ENCODE results near the gene ATF7. TPM values are rescaled to one million over a fixed set of nuclear protein-coding genes. Genes with fewer than 3 reads are reported as not detected.

ATF7 gene
- total and polyA plus RNA-seq, 5 donors from 2014 or later: 11.6 to 41.0 (median 15.8) TPM

GRCh38 chr12:53474077-53474476, 152.1 kb downstream of the ATF7 start:
- Histone ChIP-seq H3K4me3 (ENCODE audit: low read depth, low read length) (peak overlapping the region; percentile 15), H3K27me3 (ENCODE audit: control insufficient read depth, insufficient read depth, low read length) (no peaks in the 10 kb centered on the region), H3K27ac (ENCODE audit: insufficient read depth, low read length, poor library complexity, severe bottlenecking) (peak overlapping the region; percentile 20), H3K9me3 (ENCODE audit: control insufficient read depth in 2 of 2, low read length in 2 of 2) (no peaks in the 10 kb centered on the region), H3K36me3 (ENCODE audit: control insufficient read depth, insufficient read depth, low read length) (peaks cover 94% of the 10 kb centered on the region), H3K4me1 (ENCODE audit: control insufficient read depth, insufficient read depth, low read length, poor library complexity, severe bottlenecking) (peaks cover 18% of the 10 kb centered on the region)
- peaks cover 51% of the 10 kb centered on the region for H3K36me3 Mint-ChIP-seq
- DNase-seq (no peak), ATAC-seq (ENCODE audit: low read depth in 2 of 2) (no peak)
- peaks cover 25 to 56% (median 39%) of the 10 kb centered on the region in 4 donors for H3K4me1 Mint-ChIP-seq
- H3K4me3 Mint-ChIP-seq: peak overlapping the region in 3 of 4 donors; percentile 29 to 40 (median 38)
- peak overlapping the region; percentile 37 to 84 (median 50) for H3K27ac Mint-ChIP-seq
- no peaks in the 10 kb centered on the region for H3K27me3 Mint-ChIP-seq
- H3K9me3 Mint-ChIP-seq: no peaks in the 10 kb centered on the region

- no peak overlapping the region for H3K27ac ChIP-seq (ENCODE audit: insufficient read depth, low read length, poor library complexity, severe bottlenecking)
- no peak for ATAC-seq (ENCODE audit: low read depth in 2 of 2)
- H3K9me3 Mint-ChIP-seq: no peaks in the 10 kb centered on the region
- no peaks in the 10 kb centered on the region for H3K27me3 ChIP-seq (ENCODE audit: control insufficient read depth, insufficient read depth, low read length)
- no peaks in the 10 kb centered on the region for H3K27me3 Mint-ChIP-seq
- peaks cover 97% of the 10 kb centered on the region for H3K36me3 ChIP-seq (ENCODE audit: control insufficient read depth, insufficient read depth, low read length)
- no peak for DNase-seq
- H3K4me3 Mint-ChIP-seq: no peak overlapping the region
- no peaks in the 10 kb centered on the region for H3K9me3 ChIP-seq (ENCODE audit: control insufficient read depth in 2 of 2, low read length in 2 of 2)
- peaks cover 25 to 55% (median 40%) of the 10 kb centered on the region in 4 donors for H3K4me1 Mint-ChIP-seq
- H3K4me1 ChIP-seq (ENCODE audit: control insufficient read depth, insufficient read depth, low read length, poor library complexity, severe bottlenecking): peaks cover 18% of the 10 kb centered on the region
- peaks cover 64% of the 10 kb centered on the region for H3K36me3 Mint-ChIP-seq
- no peak overlapping the region for H3K4me3 ChIP-seq (ENCODE audit: low read depth, low read length)
- no peak overlapping the region for H3K27ac Mint-ChIP-seq
These were observed 154.1 kb downstream of the ATF7 start for GRCh38 chr12:53472056-53472582.

- H3K9me3 ChIP-seq (ENCODE audit: control insufficient read depth in 2 of 2, low read length in 2 of 2): no peaks in the 10 kb centered on the region
- H3K27me3 Mint-ChIP-seq: no peaks in the 10 kb centered on the region
- peaks cover 97% of the 10 kb centered on the region for H3K36me3 ChIP-seq (ENCODE audit: control insufficient read depth, insufficient read depth, low read length)
- H3K36me3 Mint-ChIP-seq: peaks cover 56% of the 10 kb centered on the region
- ATAC-seq (ENCODE audit: low read depth in 2 of 2) (no peak), DNase-seq (no peak)
- no peaks in the 10 kb centered on the region for H3K9me3 Mint-ChIP-seq
- H3K4me3 ChIP-seq (ENCODE audit: low read depth, low read length): no peak overlapping the region
- peak overlapping the region in 1 of 3 donors; percentile 9 for H3K27ac Mint-ChIP-seq
- H3K4me1 ChIP-seq (ENCODE audit: control insufficient read depth, insufficient read depth, low read length, poor library complexity, severe bottlenecking): peaks cover under 1% of the 10 kb centered on the region
- peaks cover 16 to 47% (median 20%) of the 10 kb centered on the region in 4 donors for H3K4me1 Mint-ChIP-seq
- H3K27me3 ChIP-seq (ENCODE audit: control insufficient read depth, insufficient read depth, low read length): no peaks in the 10 kb centered on the region
- H3K4me3 Mint-ChIP-seq: no peak overlapping the region
- no peak overlapping the region for H3K27ac ChIP-seq (ENCODE audit: insufficient read depth, low read length, poor library complexity, severe bottlenecking)
These were observed 157.9 kb downstream of the ATF7 start for GRCh38 chr12:53468282-53468681.

GRCh38 chr12:53467880-53468279, 158.3 kb downstream of the ATF7 start:
- H3K36me3 ChIP-seq (ENCODE audit: control insufficient read depth, insufficient read depth, low read length): peaks cover 97% of the 10 kb centered on the region
- peak overlapping the region; percentile 0 for H3K27ac ChIP-seq (ENCODE audit: insufficient read depth, low read length, poor library complexity, severe bottlenecking)
- DNase-seq (no peak), ATAC-seq (ENCODE audit: low read depth in 2 of 2) (no peak)
- no peaks in the 10 kb centered on the region for H3K27me3 ChIP-seq (ENCODE audit: control insufficient read depth, insufficient read depth, low read length)
- H3K9me3 ChIP-seq (ENCODE audit: control insufficient read depth in 2 of 2, low read length in 2 of 2): no peaks in the 10 kb centered on the region
- H3K4me1 Mint-ChIP-seq: peaks cover 18 to 47% (median 19%) of the 10 kb centered on the region in 4 donors
- H3K4me1 ChIP-seq (ENCODE audit: control insufficient read depth, insufficient read depth, low read length, poor library complexity, severe bottlenecking): no peaks in the 10 kb centered on the region
- no peaks in the 10 kb centered on the region for H3K27me3 Mint-ChIP-seq
- no peaks in the 10 kb centered on the region for H3K9me3 Mint-ChIP-seq
- H3K36me3 Mint-ChIP-seq: peaks cover 55% of the 10 kb centered on the region
- H3K27ac Mint-ChIP-seq: no peak overlapping the region
- no peak overlapping the region for H3K4me3 Mint-ChIP-seq
- H3K4me3 ChIP-seq (ENCODE audit: low read depth, low read length): no peak overlapping the region

- peak overlapping the region in 2 of 3 donors; percentile 26 to 67 for H3K27ac Mint-ChIP-seq
- Histone ChIP-seq H3K27ac (ENCODE audit: insufficient read depth, low read length, poor library complexity, severe bottlenecking) (no peak overlapping the region), H3K27me3 (ENCODE audit: control insufficient read depth, insufficient read depth, low read length) (no peaks in the 10 kb centered on the region), H3K4me3 (ENCODE audit: low read depth, low read length) (no peak overlapping the region), H3K36me3 (ENCODE audit: control insufficient read depth, insufficient read depth, low read length) (peaks cover 97% of the 10 kb centered on the region), H3K9me3 (ENCODE audit: control insufficient read depth in 2 of 2, low read length in 2 of 2) (no peaks in the 10 kb centered on the region), H3K4me1 (ENCODE audit: control insufficient read depth, insufficient read depth, low read length, poor library complexity, severe bottlenecking) (no peaks in the 10 kb centered on the region)
- DNase-seq (no peak), ATAC-seq (ENCODE audit: low read depth in 2 of 2) (no peak)
- no peaks in the 10 kb centered on the region for H3K9me3 Mint-ChIP-seq
- peaks cover 16 to 46% (median 16%) of the 10 kb centered on the region in 4 donors for H3K4me1 Mint-ChIP-seq
- peaks cover 60% of the 10 kb centered on the region for H3K36me3 Mint-ChIP-seq
- H3K4me3 Mint-ChIP-seq: no peak overlapping the region
- no peaks in the 10 kb centered on the region for H3K27me3 Mint-ChIP-seq
These were observed 159.1 kb downstream of the ATF7 start for GRCh38 chr12:53467082-53467481.

GRCh38 chr12:53466640-53467039, 159.5 kb downstream of the ATF7 start:
- Mint-ChIP-seq H3K9me3 (no peaks in the 10 kb centered on the region), H3K36me3 (peaks cover 59% of the 10 kb centered on the region), H3K27ac (peak overlapping the region in 1 of 3 donors; percentile 67), H3K4me3 (peak overlapping the region in 1 of 4 donors; percentile 54), H3K27me3 (no peaks in the 10 kb centered on the region), H3K4me1 (peaks cover 11 to 42% (median 12%) of the 10 kb centered on the region in 4 donors)
- ATAC-seq (ENCODE audit: low read depth in 2 of 2): no peak
- DNase-seq: no peak
- H3K36me3 ChIP-seq (ENCODE audit: control insufficient read depth, insufficient read depth, low read length): peaks cover 97% of the 10 kb centered on the region
- H3K9me3 ChIP-seq (ENCODE audit: control insufficient read depth in 2 of 2, low read length in 2 of 2): no peaks in the 10 kb centered on the region
- no peaks in the 10 kb centered on the region for H3K4me1 ChIP-seq (ENCODE audit: control insufficient read depth, insufficient read depth, low read length, poor library complexity, severe bottlenecking)
- no peak overlapping the region for H3K27ac ChIP-seq (ENCODE audit: insufficient read depth, low read length, poor library complexity, severe bottlenecking)
- no peaks in the 10 kb centered on the region for H3K27me3 ChIP-seq (ENCODE audit: control insufficient read depth, insufficient read depth, low read length)
- no peak overlapping the region for H3K4me3 ChIP-seq (ENCODE audit: low read depth, low read length)

- H3K27me3 ChIP-seq (ENCODE audit: control insufficient read depth, insufficient read depth, low read length): no peaks in the 10 kb centered on the region
- ATAC-seq (ENCODE audit: low read depth in 2 of 2) (no peak), DNase-seq (no peak)
- peaks cover 60% of the 10 kb centered on the region for H3K36me3 Mint-ChIP-seq
- H3K4me3 Mint-ChIP-seq: no peak overlapping the region
- H3K9me3 Mint-ChIP-seq: no peaks in the 10 kb centered on the region
- peak overlapping the region; percentile 30 for H3K27ac ChIP-seq (ENCODE audit: insufficient read depth, low read length, poor library complexity, severe bottlenecking)
- no peak overlapping the region for H3K4me3 ChIP-seq (ENCODE audit: low read depth, low read length)
- no peaks in the 10 kb centered on the region for H3K27me3 Mint-ChIP-seq
- H3K36me3 ChIP-seq (ENCODE audit: control insufficient read depth, insufficient read depth, low read length): peaks cover 97% of the 10 kb centered on the region
- no peaks in the 10 kb centered on the region for H3K4me1 ChIP-seq (ENCODE audit: control insufficient read depth, insufficient read depth, low read length, poor library complexity, severe bottlenecking)
- H3K9me3 ChIP-seq (ENCODE audit: control insufficient read depth in 2 of 2, low read length in 2 of 2): no peaks in the 10 kb centered on the region
- peaks cover 11 to 44% (median 12%) of the 10 kb centered on the region in 4 donors for H3K4me1 Mint-ChIP-seq
- H3K27ac Mint-ChIP-seq: peak overlapping the region in 2 of 3 donors; percentile 13 to 71
These were observed 160.5 kb downstream of the ATF7 start for GRCh38 chr12:53465679-53466078.
